Testis (tissue), 3 donors: ENCODE results near the gene KIF6. TPM values are rescaled to one million over a fixed set of nuclear protein-coding genes. Genes with fewer than 3 reads are reported as not detected.

ENCODE experiments used
- DNase-seq: peaks from one replicate; pipeline ENCODE4 v3.0.0-alpha.2; 2019
- H3K27ac ChIP-seq, 2 donors: fragments of 200-600 bp; sonication (generic); one replicate each; pipeline ENCODE4 v1.5.1; 2019
- H3K27me3 ChIP-seq: fragments of 200-600 bp; sonication (generic); one replicate; pipeline ENCODE4 v1.5.1; 2019
- H3K36me3 ChIP-seq: fragments of 200-600 bp; sonication (generic); one replicate; pipeline ENCODE4 v1.5.1; 2017; ENCODE audit warnings: low read depth; ENCODE audit errors: missing control alignments
- H3K4me1 ChIP-seq: fragments of 200-600 bp; sonication (generic); one replicate; pipeline ENCODE4 v1.5.1; 2019
- H3K4me3 ChIP-seq, 2 donors: fragments of 200-600 bp; sonication (generic); one replicate each; pipeline ENCODE4 v1.5.1; 2017 to 2019
- H3K9me3 ChIP-seq: fragments of 200-600 bp; sonication (generic); one replicate; pipeline ENCODE4 v1.5.1; 2017
- POLR2A ChIP-seq: fragments of 450-650 bp; IDR thresholded peaks from one replicate; pipeline ENCODE4 v1.6.1; 2017; ENCODE audit warnings: antibody characterized with exemption, mild to moderate bottlenecking, moderate library complexity
- WGBS, 2 donors: methylation state at CpG; one replicate each; pipeline ENCODE4 v1.1.5; 2018; 5-methylcytosine and 5-hydroxymethylcytosine counted together
- intact Hi-C: fragments of 100-400 bp; cut with DNase I; formaldehyde crosslinking; loops from one replicate; pipeline ENCODE4 v1.15.1; 2023; ENCODE audit warnings: low total_unique reads
- polyA plus RNA-seq: library from polyadenylated mRNA; stranded (reverse); fragments of 350-450 nt; fragmentation: Illumina TruSeq; extraction: RNeasy Lipid Tissue Mini Kit (QIAGEN cat#74804); gene quantifications from one replicate; pipeline ENCODE4 v1.2.3, GENCODE V29; 2014; ENCODE audit warnings: low read depth, low replicate concordance; ENCODE audit not compliant: insufficient read depth
- total RNA-seq, 2 donors: library from RNA; depleted of rRNA; stranded (reverse); fragments of >200 nt; gene quantifications; one replicate each; pipeline ENCODE4 v1.2.3, GENCODE V29; 2016
- TF ChIP-seq, protein P1 (sequence below), 3 experiments: fragments of 450-650 bp in 2 of 3; fragments of 200-600 bp in 1 of 3; sonication (generic) in 1 of 3; IDR thresholded peaks; one replicate each; pipeline ENCODE4 v1.5.1; 2016 to 2019; ENCODE audit warnings: antibody characterized with exemption in 3 of 3, mild to moderate bottlenecking in 2 of 3, moderate library complexity in 1 of 3

The KIF6 gene
- total and polyA plus RNA-seq, 3 donors from 2014 or later = 4.2 to 12.0 (median 6.3) TPM

- Histone ChIP-seq H3K36me3 (no peaks in the 10 kb centered on the region), H3K9me3 (no peaks in the 10 kb centered on the region), H3K4me1 (peaks cover 6% of the 10 kb centered on the region), H3K4me3 (no peak overlapping the region), H3K27me3 (no peaks in the 10 kb centered on the region), H3K27ac (no peak overlapping the region)
- TF ChIP-seq, protein P1, sequence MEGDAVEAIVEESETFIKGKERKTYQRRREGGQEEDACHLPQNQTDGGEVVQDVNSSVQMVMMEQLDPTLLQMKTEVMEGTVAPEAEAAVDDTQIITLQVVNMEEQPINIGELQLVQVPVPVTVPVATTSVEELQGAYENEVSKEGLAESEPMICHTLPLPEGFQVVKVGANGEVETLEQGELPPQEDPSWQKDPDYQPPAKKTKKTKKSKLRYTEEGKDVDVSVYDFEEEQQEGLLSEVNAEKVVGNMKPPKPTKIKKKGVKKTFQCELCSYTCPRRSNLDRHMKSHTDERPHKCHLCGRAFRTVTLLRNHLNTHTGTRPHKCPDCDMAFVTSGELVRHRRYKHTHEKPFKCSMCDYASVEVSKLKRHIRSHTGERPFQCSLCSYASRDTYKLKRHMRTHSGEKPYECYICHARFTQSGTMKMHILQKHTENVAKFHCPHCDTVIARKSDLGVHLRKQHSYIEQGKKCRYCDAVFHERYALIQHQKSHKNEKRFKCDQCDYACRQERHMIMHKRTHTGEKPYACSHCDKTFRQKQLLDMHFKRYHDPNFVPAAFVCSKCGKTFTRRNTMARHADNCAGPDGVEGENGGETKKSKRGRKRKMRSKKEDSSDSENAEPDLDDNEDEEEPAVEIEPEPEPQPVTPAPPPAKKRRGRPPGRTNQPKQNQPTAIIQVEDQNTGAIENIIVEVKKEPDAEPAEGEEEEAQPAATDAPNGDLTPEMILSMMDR (IDR thresholded peaks at IDR 0.05) = peak; percentile 13 to 73 (median 70)
- TF ChIP-seq POLR2A = no peak
- peak; percentile 75 for DNase-seq
- intact Hi-C loops = no loop called here
- 37 to 62% methylated on average over 16 to 21 of the region's 21 CpGs for WGBS, 2 donors
Measured at GRCh38 chr6:39361657-39362486, 363.3 kb downstream of the KIF6 start.

- DNase-seq = no peak
- no peak overlapping the region for H3K4me3 ChIP-seq
- intact Hi-C loops = no loop called here
- WGBS, 2 donors = 96 to 98% methylated on average over 9 of the region's 9 CpGs
- H3K27me3 ChIP-seq = no peaks in the 10 kb centered on the region
- peaks cover 5% of the 10 kb centered on the region for H3K4me1 ChIP-seq
- no peak overlapping the region for H3K27ac ChIP-seq
- TF ChIP-seq, protein P1 (IDR thresholded peaks at IDR 0.05) = no peak
- TF ChIP-seq POLR2A = no peak
- no peaks in the 10 kb centered on the region for H3K36me3 ChIP-seq
- H3K9me3 ChIP-seq = no peaks in the 10 kb centered on the region
Measured at GRCh38 chr6:39360378-39360777, 364.8 kb downstream of the KIF6 start.

- WGBS, 2 donors = 67 to 83% methylated on average over 6 to 7 of the region's 7 CpGs
- no peak overlapping the region for H3K4me3 ChIP-seq
- no peak overlapping the region for H3K27ac ChIP-seq
- H3K9me3 ChIP-seq = no peaks in the 10 kb centered on the region
- H3K27me3 ChIP-seq = no peaks in the 10 kb centered on the region
- intact Hi-C loops = no loop called here
- DNase-seq = no peak
- TF ChIP-seq POLR2A = no peak
- TF ChIP-seq, protein P1 (IDR thresholded peaks at IDR 0.05) = no peak
- H3K36me3 ChIP-seq = no peaks in the 10 kb centered on the region
- H3K4me1 ChIP-seq = peaks cover 5% of the 10 kb centered on the region
Measured at GRCh38 chr6:39357998-39358686, 367.1 kb downstream of the KIF6 start.

GRCh38 chr6:39353698-39354315 lies 371.4 kb downstream of the KIF6 start:
- H3K9me3 ChIP-seq = no peaks in the 10 kb centered on the region
- TF ChIP-seq, protein P1 (IDR thresholded peaks at IDR 0.05) = no peak
- no peak for TF ChIP-seq POLR2A
- WGBS, 2 donors = 91 to 95% methylated on average over 3 to 7 of the region's 7 CpGs
- H3K27me3 ChIP-seq = no peaks in the 10 kb centered on the region
- H3K4me3 ChIP-seq = no peak overlapping the region
- H3K4me1 ChIP-seq = no peaks in the 10 kb centered on the region
- DNase-seq = no peak
- H3K27ac ChIP-seq = no peak overlapping the region
- intact Hi-C loops = no loop called here
- H3K36me3 ChIP-seq = no peaks in the 10 kb centered on the region
